IMR-90 (cell line): ENCODE data around the gene LMTK2. TPM values are rescaled to one million over a fixed set of nuclear protein-coding genes. Genes with fewer than 3 reads are reported as not detected.

Experiments
- ATAC-seq: fragments of 200-7000 bp; cut with Tn5 transposase; 2 replicates; pipeline ENCODE4 v1.9.1; 2020; ENCODE audit warnings: low read depth, mild to moderate bottlenecking, moderate library complexity
- BruUV-seq: library from RNA; stranded (reverse); fragments of 400-500 nt; replicated peaks from 2 replicates; lab custom pipeline; 2021; lab: Mats Ljungman, UMichigan
- CTCF ChIA-PET: fragments of 300-600 bp; formaldehyde crosslinking; extraction: SDS; loops from one replicate; lab custom pipeline; 2021; ENCODE audit warnings: antibody characterized with exemption; lab: Yijun Ruan, JAX
- POLR2A ChIA-PET: fragments of 300-600 bp; sonication (Branson Sonifier 250); formaldehyde crosslinking; loops from one replicate; lab custom pipeline; 2022; ENCODE audit warnings: antibody characterized with exemption; ENCODE audit not compliant: unreplicated experiment; lab: Charles Lee
- DNase-seq: peaks from one replicate; pipeline ENCODE4 v3.0.0; 2013
- H2AFZ ChIP-seq: replicated peaks from 2 replicates; pipeline ENCODE3; 2013; ENCODE audit warnings: low read length, mild to moderate bottlenecking; ENCODE audit not compliant: poor library complexity
- H2AK5ac ChIP-seq: 2 replicates; pipeline ENCODE4 v1.6.1; 2013; ENCODE audit warnings: low read depth, low read length, inconsistent platforms
- H2AK9ac ChIP-seq: replicated peaks from 2 replicates; pipeline ENCODE3; 2013; ENCODE audit warnings: mild to moderate bottlenecking, low read depth, low read length, moderate library complexity; ENCODE audit not compliant: poor library complexity
- H2BK120ac ChIP-seq: 2 replicates; pipeline ENCODE4 v1.6.1; 2013; ENCODE audit warnings: low read depth, low read length, inconsistent platforms
- H2BK15ac ChIP-seq: 3 replicates; pipeline ENCODE4 v1.6.1; 2013; ENCODE audit warnings: low read depth, low read length, inconsistent platforms
- H2BK20ac ChIP-seq: 2 replicates; pipeline ENCODE4 v1.6.1; 2013; ENCODE audit warnings: low read depth, mild to moderate bottlenecking, inconsistent platforms, low read length, moderate library complexity
- H2BK5ac ChIP-seq: 2 replicates; pipeline ENCODE4 v1.6.1; 2013; ENCODE audit warnings: mild to moderate bottlenecking, low read depth, low read length, inconsistent platforms; ENCODE audit not compliant: poor library complexity, severe bottlenecking
- H3K14ac ChIP-seq: replicated peaks from 2 replicates; pipeline ENCODE4 v1.6.1; 2013; ENCODE audit warnings: low read depth, low read length, inconsistent platforms
- H3K18ac ChIP-seq: 2 replicates; pipeline ENCODE4 v1.6.1; 2013; ENCODE audit warnings: low read depth, low read length, control low read depth
- H3K23ac ChIP-seq: 2 replicates; pipeline ENCODE4 v1.6.1; 2013; ENCODE audit warnings: low read depth, low read length, inconsistent platforms
- H3K27ac ChIP-seq: 2 replicates; pipeline ENCODE4 v1.5.1; 2013; ENCODE audit warnings: mild to moderate bottlenecking, control low read depth, low read length; ENCODE audit not compliant: insufficient read depth
- H3K27me3 ChIP-seq: 2 replicates; pipeline ENCODE4 v1.6.1; 2013; ENCODE audit warnings: low read length; ENCODE audit not compliant: control insufficient read depth, insufficient read depth
- H3K36me3 ChIP-seq: 2 replicates; pipeline ENCODE4 v1.6.1; 2013; ENCODE audit warnings: low read length, mixed read lengths; ENCODE audit not compliant: control insufficient read depth, insufficient read depth
- H3K4ac ChIP-seq: 2 replicates; pipeline ENCODE4 v1.6.1; 2013; ENCODE audit warnings: low read depth, low read length, inconsistent platforms
- H3K4me1 ChIP-seq: 2 replicates; pipeline ENCODE4 v1.6.1; 2013; ENCODE audit warnings: low read length, mixed read lengths; ENCODE audit not compliant: control insufficient read depth, insufficient read depth
- H3K4me2 ChIP-seq: 2 replicates; pipeline ENCODE4 v1.6.1; 2013; ENCODE audit warnings: low read depth, mild to moderate bottlenecking, control low read depth, low read length, moderate library complexity
- H3K4me3 ChIP-seq: 2 replicates; pipeline ENCODE4 v1.5.1; 2013; ENCODE audit warnings: low read depth, mild to moderate bottlenecking, control low read depth, low read length, moderate library complexity; ENCODE audit not compliant: insufficient read depth
- H3K56ac ChIP-seq: 2 replicates; pipeline ENCODE4 v1.6.1; 2013; ENCODE audit warnings: low read length, inconsistent platforms; ENCODE audit not compliant: insufficient read depth; ENCODE audit errors: extremely low read depth
- H3K79me1 ChIP-seq, 2 experiments: 2 replicates each; pipeline ENCODE4 v1.6.1; 2013; ENCODE audit warnings: low read length in 2 of 2, inconsistent platforms in 1 of 2, low read depth in 1 of 2
- H3K9ac ChIP-seq: 2 replicates; pipeline ENCODE4 v1.6.1; 2013; ENCODE audit warnings: low read depth, low read length, control low read depth
- H3K9me1 ChIP-seq: 2 replicates; pipeline ENCODE4 v1.6.1; 2013; ENCODE audit warnings: low read length, inconsistent platforms; ENCODE audit not compliant: insufficient read depth
- H3K9me3 ChIP-seq: 2 replicates; pipeline ENCODE4 v1.6.1; 2013; ENCODE audit warnings: low read length; ENCODE audit not compliant: control insufficient read depth, insufficient read depth
- H4K20me1 ChIP-seq: 2 replicates; pipeline ENCODE4 v1.6.1; 2013; ENCODE audit warnings: low read length, inconsistent platforms; ENCODE audit not compliant: insufficient read depth
- H4K5ac ChIP-seq: 2 replicates; pipeline ENCODE4 v1.6.1; 2013; ENCODE audit warnings: mild to moderate bottlenecking, low read depth, low read length, control low read depth
- H4K8ac ChIP-seq, 2 experiments: 2 replicates each; pipeline ENCODE4 v1.6.1; 2013; ENCODE audit warnings: low read depth in 2 of 2, low read length in 2 of 2, control low read depth in 1 of 2, inconsistent platforms in 1 of 2
- H4K91ac ChIP-seq: 2 replicates; pipeline ENCODE4 v1.6.1; 2013; ENCODE audit warnings: low read depth, low read length, inconsistent platforms; ENCODE audit not compliant: insufficient read depth
- CEBPB ChIP-seq: IDR thresholded peaks from 2 replicates; pipeline ENCODE4 v1.6.1; 2012; ENCODE audit warnings: low read depth, low read length, improper control_type of control experiment
- CHD1 ChIP-seq: IDR thresholded peaks from 2 replicates; pipeline ENCODE4 v1.6.1; 2012; ENCODE audit warnings: low read depth, low read length, improper control_type of control experiment
- FOS ChIP-seq: fragments of 150-350 bp; IDR thresholded peaks from 2 replicates; pipeline ENCODE4 v1.6.1; 2016; ENCODE audit warnings: low read depth, low read length
- MAFK ChIP-seq: IDR thresholded peaks from 2 replicates; pipeline ENCODE4 v1.6.1; 2012; ENCODE audit warnings: low read depth, low read length, improper control_type of control experiment
- MAZ ChIP-seq: IDR thresholded peaks from 2 replicates; pipeline ENCODE4 v1.6.1; 2012; ENCODE audit warnings: low read depth, mild to moderate bottlenecking, low read length, improper control_type of control experiment, moderate library complexity, borderline replicate concordance
- NFE2L2 ChIP-seq: fragments of 150-350 bp; IDR thresholded peaks from 2 replicates; pipeline ENCODE4 v1.6.1; 2016; ENCODE audit warnings: low read depth, mild to moderate bottlenecking, low read length
- POLR2A ChIP-seq: IDR thresholded peaks from 2 replicates; pipeline ENCODE4 v1.6.1; 2012; ENCODE audit warnings: mild to moderate bottlenecking, low read depth, low read length
- SMC3 ChIP-seq: fragments of 150-350 bp; IDR thresholded peaks from 2 replicates; pipeline ENCODE4 v1.6.1; 2016; ENCODE audit warnings: low read depth, mild to moderate bottlenecking, antibody characterized with exemption, low read length, moderate library complexity
- WGBS, 2 experiments: methylation state at CpG; one replicate each; pipeline versions ENCODE4 v1.1.5 to v1.1.7; 2013; ENCODE audit warnings: missing lambda C conversion rate in 2 of 2; ENCODE audit not compliant: insufficient read length in 1 of 2; ENCODE audit errors: extremely low coverage in 2 of 2; 5-methylcytosine and 5-hydroxymethylcytosine counted together
- dilution Hi-C: fragments of 300-500 bp; cut with HindIII; formaldehyde crosslinking; loops from one replicate; pipeline ENCODE4 v1.14.3; 2018; ENCODE audit warnings: low sequenced_read_pairs; ENCODE audit not compliant: unreplicated experiment
- in situ Hi-C: fragments of 300-500 bp; cut with MboI; formaldehyde crosslinking; loops from 3 replicates; pipeline ENCODE4 v1.14.3; 2019; ENCODE audit warnings: low sequenced_read_pairs, inconsistent platforms, mixed read lengths
- intact Hi-C: fragments of 100-400 bp; cut with micrococcal nuclease; formaldehyde crosslinking; loops from 2 replicates; pipeline ENCODE4 v1.10.0; 2022
- polyA plus RNA-seq, 3 experiments: library from polyadenylated mRNA; depleted of rRNA; stranded (reverse); fragments of >200 nt; gene quantifications; 2 replicates each; pipeline ENCODE4 v1.2.3, GENCODE V29; 2012; ENCODE audit warnings: low replicate concordance in 1 of 3
- total RNA-seq: library from RNA; depleted of rRNA; stranded (reverse); fragments of >200 nt; gene quantifications from 2 replicates; pipeline ENCODE4 v1.2.3, GENCODE V29; 2012
- TF ChIP-seq, protein P1 (sequence below): fragments of 150-350 bp; IDR thresholded peaks from 2 replicates; pipeline ENCODE4 v1.6.1; 2017; ENCODE audit warnings: mild to moderate bottlenecking, antibody characterized with exemption, low read length, low read depth
- TF ChIP-seq, protein P2 (sequence below): conservative IDR thresholded peaks from 2 replicates; pipeline ENCODE4 v1.5.1; 2012; ENCODE audit warnings: mild to moderate bottlenecking, low read depth, low read length, improper control_type of control experiment

LMTK2 gene
- total and polyA plus RNA-seq, 2 of the 4 experiments (the other 2 are of a cell fraction) = 4.4 to 5.0 TPM

DNA sequence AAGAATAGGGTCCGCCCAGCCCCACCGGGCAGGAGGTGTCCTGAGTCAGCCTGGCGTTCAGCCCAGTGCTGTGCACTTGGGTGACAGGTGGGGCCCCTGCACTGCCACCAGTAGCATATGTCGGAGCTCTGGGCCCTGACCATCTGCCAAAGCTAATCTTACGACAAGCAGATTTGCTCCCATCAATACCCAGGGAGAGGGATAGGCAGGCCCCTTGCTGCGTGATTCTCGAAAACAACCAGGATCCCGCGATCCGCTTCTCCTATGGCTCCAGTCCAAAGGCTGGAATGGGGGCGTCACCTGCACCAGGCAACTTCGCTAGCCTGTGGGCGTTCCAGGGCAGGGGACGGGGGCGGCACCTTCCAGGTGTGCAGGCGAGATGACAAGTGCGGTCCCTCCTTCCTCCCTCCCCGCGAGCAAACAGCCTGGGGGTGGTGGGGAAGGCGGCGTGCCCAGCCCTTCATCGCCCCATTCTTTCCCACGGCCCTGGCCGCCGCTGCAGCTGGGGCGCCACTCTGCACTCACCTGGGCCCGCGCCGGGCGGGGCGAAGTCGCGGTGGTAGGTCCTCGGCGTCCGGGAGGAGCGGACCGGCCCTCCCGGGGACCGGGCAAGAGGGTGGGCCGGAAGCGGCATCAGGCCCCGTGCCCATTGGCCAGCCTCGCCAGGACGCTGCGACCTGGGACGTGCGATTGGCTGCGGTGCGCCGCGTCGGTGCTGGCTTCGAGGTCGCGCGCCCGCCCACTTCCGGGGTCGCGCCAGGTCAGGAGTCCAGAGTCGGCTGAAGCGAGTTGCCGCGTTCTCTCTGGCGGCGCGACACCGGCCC lies 145.2 kb downstream of the LMTK2 start, which contains the start of gene TECPR1:
Gene TECPR1 (minus strand): TSS at position 632 of the 824 bp plus-strand sequence. CDS start 6,086 bp downstream, outside the sequence.
- intact Hi-C loops = loop anchor here (1.0 kb wide), 2 partner anchors 40 to 146 kb away; partner anchors contain the start of gene LMTK2
- Histone ChIP-seq H4K20me1 (no peaks in the 10 kb centered on the region; the same call in 1 of the 2 replicates), H2BK5ac (peak within 1 kb of the TSS; percentile 42), H3K9ac (peak within 1 kb of the TSS; percentile 72), H2AFZ (peak within 1 kb of the TSS; percentile 99), H4K5ac (peak within 1 kb of the TSS; percentile 72), H3K27me3 (no peaks in the 10 kb centered on the region), H2BK120ac (peak within 1 kb of the TSS; percentile 12; the same call in 1 of the 2 replicates), H4K8ac (peak within 1 kb of the TSS; percentile 69 to 87), H3K79me1 (peaks cover 32 to 47% of the 10 kb centered on the region in 2 experiments), H3K23ac (no peak within 1 kb of the TSS; the same call in 1 of the 2 replicates), H3K4me1 (peaks cover 8% of the 10 kb centered on the region), H2AK5ac (peak within 1 kb of the TSS; percentile 63), H2AK9ac (peak within 1 kb of the TSS; percentile 96), H3K9me3 (no peaks in the 10 kb centered on the region), H2BK20ac (no peak within 1 kb of the TSS), H3K14ac (peak within 1 kb of the TSS; percentile 87), H3K36me3 (peaks cover 2% of the 10 kb centered on the region; the same call in 1 of the 2 replicates), H3K56ac (no peak within 1 kb of the TSS; the same call in 1 of the 2 replicates), H2BK15ac (no peak within 1 kb of the TSS), H3K4me2 (peak within 1 kb of the TSS; percentile 91), H3K4me3 (peak within 1 kb of the TSS; percentile 94), H4K91ac (peak within 1 kb of the TSS; percentile 54; the same call in 1 of the 2 replicates), H3K18ac (no peak within 1 kb of the TSS), H3K9me1 (no peaks in the 10 kb centered on the region; the same call in 1 of the 2 replicates), H3K27ac (peak within 1 kb of the TSS; percentile 62), H3K4ac (peak within 1 kb of the TSS; percentile 73)
- ATAC-seq (peak; percentile 100), DNase-seq (peak; percentile 86)
- no TSS peak for BruUV-seq
- TF ChIP-seq, protein P1, sequence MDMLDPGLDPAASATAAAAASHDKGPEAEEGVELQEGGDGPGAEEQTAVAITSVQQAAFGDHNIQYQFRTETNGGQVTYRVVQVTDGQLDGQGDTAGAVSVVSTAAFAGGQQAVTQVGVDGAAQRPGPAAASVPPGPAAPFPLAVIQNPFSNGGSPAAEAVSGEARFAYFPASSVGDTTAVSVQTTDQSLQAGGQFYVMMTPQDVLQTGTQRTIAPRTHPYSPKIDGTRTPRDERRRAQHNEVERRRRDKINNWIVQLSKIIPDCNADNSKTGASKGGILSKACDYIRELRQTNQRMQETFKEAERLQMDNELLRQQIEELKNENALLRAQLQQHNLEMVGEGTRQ = peak; percentile 27; the same call in 1 of the 2 replicates
- TF ChIP-seq CHD1 (no peak), MAZ (peak; percentile 62; the same call in 1 of the 2 replicates), FOS (peak; percentile 31; the same call in 1 of the 2 replicates), POLR2A (no peak), NFE2L2 (no peak), CEBPB (no peak), SMC3 (no peak), MAFK (no peak)
- TF ChIP-seq, protein P2, sequence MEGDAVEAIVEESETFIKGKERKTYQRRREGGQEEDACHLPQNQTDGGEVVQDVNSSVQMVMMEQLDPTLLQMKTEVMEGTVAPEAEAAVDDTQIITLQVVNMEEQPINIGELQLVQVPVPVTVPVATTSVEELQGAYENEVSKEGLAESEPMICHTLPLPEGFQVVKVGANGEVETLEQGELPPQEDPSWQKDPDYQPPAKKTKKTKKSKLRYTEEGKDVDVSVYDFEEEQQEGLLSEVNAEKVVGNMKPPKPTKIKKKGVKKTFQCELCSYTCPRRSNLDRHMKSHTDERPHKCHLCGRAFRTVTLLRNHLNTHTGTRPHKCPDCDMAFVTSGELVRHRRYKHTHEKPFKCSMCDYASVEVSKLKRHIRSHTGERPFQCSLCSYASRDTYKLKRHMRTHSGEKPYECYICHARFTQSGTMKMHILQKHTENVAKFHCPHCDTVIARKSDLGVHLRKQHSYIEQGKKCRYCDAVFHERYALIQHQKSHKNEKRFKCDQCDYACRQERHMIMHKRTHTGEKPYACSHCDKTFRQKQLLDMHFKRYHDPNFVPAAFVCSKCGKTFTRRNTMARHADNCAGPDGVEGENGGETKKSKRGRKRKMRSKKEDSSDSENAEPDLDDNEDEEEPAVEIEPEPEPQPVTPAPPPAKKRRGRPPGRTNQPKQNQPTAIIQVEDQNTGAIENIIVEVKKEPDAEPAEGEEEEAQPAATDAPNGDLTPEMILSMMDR = no peak
- dilution Hi-C loops = no loop called here
- CTCF ChIA-PET = interaction anchor here (0.5 kb wide), 1 partner anchor 147 kb away, joined by 7 read pairs; no protein-coding TSS in a partner anchor
- in situ Hi-C loops = no loop called here
- POLR2A ChIA-PET = no interaction called here
- WGBS, 2 experiments = 0% methylated on average over 29 of the region's 69 CpGs; no CpG with 5 or more reads in 1 of the 2 experiments
